Stomach (tissue), 9 donors: ENCODE results near the gene CGB1. TPM values are rescaled to one million over a fixed set of nuclear protein-coding genes. Genes with fewer than 3 reads are reported as not detected.

Experiments
- DNase-seq, 2 donors: peaks; one replicate each; pipeline versions ENCODE4 v3.0.0 to v3.0.0-alpha.2; 2013 to 2019
- H3K27ac ChIP-seq, 5 donors: fragments of 200-600 bp in 4 of 5; sonication (generic) in 4 of 5; one replicate each; pipeline ENCODE4 v1.5.1; 2013 to 2019; ENCODE audit warnings: mild to moderate bottlenecking in 1 of 5, moderate library complexity in 1 of 5
- H3K27me3 ChIP-seq, 3 donors: fragments of 200-600 bp; sonication (generic); one replicate each; pipeline ENCODE4 v1.5.1; 2017 to 2019; ENCODE audit warnings: mixed run types in 1 of 3
- H3K36me3 ChIP-seq, 4 donors: fragments of 200-600 bp; sonication (generic); 1 replicate in 3 of 4; 2 replicates in 1 of 4; pipeline ENCODE4 v1.5.1; 2016 to 2019
- H3K4me1 ChIP-seq, 4 donors: fragments of 200-600 bp; sonication (generic); one replicate each; pipeline ENCODE4 v1.5.1; 2016 to 2019
- H3K4me3 ChIP-seq, 4 donors: fragments of 200-600 bp; sonication (generic) in 3 of 4; one replicate each; pipeline ENCODE4 v1.5.1; 2016 to 2019; ENCODE audit warnings: mild to moderate bottlenecking in 1 of 4
- H3K9me3 ChIP-seq, 4 donors: fragments of 200-600 bp; sonication (generic); one replicate each; pipeline ENCODE4 v1.5.1; 2016 to 2019
- EP300 ChIP-seq: sonication (generic); formaldehyde crosslinking; IDR thresholded peaks from one replicate; pipeline ENCODE4 v1.6.1; 2017; ENCODE audit warnings: antibody characterized with exemption
- POLR2A ChIP-seq, 4 donors: fragments of 450-650 bp; IDR thresholded peaks; one replicate each; pipeline ENCODE4 v1.6.1; 2016; ENCODE audit warnings: antibody characterized with exemption in 4 of 4, control low read depth in 2 of 4, mild to moderate bottlenecking in 1 of 4, moderate library complexity in 1 of 4
- POLR2AphosphoS5 ChIP-seq, 3 donors: sonication (generic); formaldehyde crosslinking; IDR thresholded peaks; one replicate each; pipeline ENCODE4 v1.6.1; 2016; ENCODE audit warnings: antibody characterized with exemption in 3 of 3
- WGBS, 5 donors: extraction: QIAGEN DNeasy Blood & Tissue Kit in 3 of 5; methylation state at CpG; one replicate each; pipeline versions ENCODE4 v1.1.5 to v1.1.7; 2013 to 2018; 5-methylcytosine and 5-hydroxymethylcytosine counted together
- intact Hi-C: fragments of 100-400 bp; cut with DNase I; formaldehyde crosslinking; loops from one replicate; pipeline ENCODE4 v1.15.1; 2023; ENCODE audit warnings: low total_unique reads
- polyA plus RNA-seq, 3 donors: library from polyadenylated mRNA; stranded (reverse); fragments of 200-250 nt; gene quantifications; one replicate each; pipeline ENCODE4 v1.2.3, GENCODE V29; 2013
- total RNA-seq, 5 donors: library from RNA; depleted of rRNA; stranded (reverse); fragments of >200 nt; gene quantifications; one replicate each; pipeline versions ENCODE4 v1.1.0 to v1.2.3, GENCODE V29; 2014 to 2016
- TF ChIP-seq, protein P1 (sequence below), 7 experiments: fragments of 450-650 bp in 4 of 7; fragments of 200-600 bp in 3 of 7; sonication (generic) in 3 of 7; IDR thresholded peaks; one replicate each; pipeline ENCODE4 v1.5.1; 2016 to 2019; ENCODE audit warnings: antibody characterized with exemption in 7 of 7, control low read depth in 2 of 7, mild to moderate bottlenecking in 1 of 7
- donor health status: healthy with polysubstance abuse.
- donor health status: Bipolar disorder and iron deficiency.
- donor health status: healthy.

Gene CGB1
- total and polyA plus RNA-seq, 8 donors, result not detected

- H3K9me3 ChIP-seq, result no peaks in the 10 kb centered on the region
- H3K4me3 ChIP-seq, result no peak overlapping the region
- no peak overlapping the region for H3K27ac ChIP-seq
- H3K27me3 ChIP-seq, result no peaks in the 10 kb centered on the region
- H3K36me3 ChIP-seq, result peaks cover 53 to 98% (median 97%) of the 10 kb centered on the region in 4 donors
- no peak for DNase-seq
- 92 to 97% (median 96%) methylated on average over 11 to 22 of the region's 22 CpGs for WGBS, 5 donors
- no peak for TF ChIP-seq POLR2AphosphoS5 (IDR thresholded peaks at IDR 0.05)
- no peaks in the 10 kb centered on the region for H3K4me1 ChIP-seq
- intact Hi-C loops, result no loop called here
Observed at GRCh38 chr19:49006905-49007304, 29.8 kb downstream of the CGB1 start.

DNA sequence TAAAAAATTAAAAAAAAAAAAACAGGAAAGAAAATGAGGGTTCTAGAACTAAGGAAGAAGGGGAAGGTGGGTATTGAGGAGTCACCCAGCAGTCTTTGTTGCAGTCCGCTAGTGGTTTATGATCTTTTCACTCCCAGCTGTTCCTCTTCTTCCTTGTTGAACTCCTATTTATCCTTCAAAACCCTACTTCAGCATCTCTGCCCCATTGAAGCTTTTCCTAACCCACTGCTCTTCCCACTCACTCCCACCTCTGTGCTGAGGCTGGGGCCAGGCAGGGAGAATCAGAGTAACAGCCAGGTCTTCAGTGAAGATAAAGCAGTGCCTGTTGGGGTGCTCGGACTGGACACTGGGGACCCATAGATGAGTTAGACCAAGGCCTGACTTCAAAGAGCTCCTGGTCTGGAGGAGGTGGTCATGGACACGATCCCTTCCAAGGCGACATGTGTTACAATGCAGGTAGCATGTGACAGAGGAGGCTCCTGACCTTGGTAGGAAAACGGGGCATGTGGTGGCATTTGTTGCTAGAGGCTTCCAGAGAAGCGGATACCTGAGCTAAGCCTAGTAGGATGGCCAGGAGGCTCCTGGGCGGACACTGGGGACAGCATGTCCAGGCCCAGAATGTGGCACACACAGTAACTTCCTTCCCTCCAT lies 31.6 kb downstream of the CGB1 start:
- H3K4me1 ChIP-seq, result no peaks in the 10 kb centered on the region
- no peak overlapping the region for H3K27ac ChIP-seq
- whole genome bisulfite sequencing, 5 donors, result 91 to 97% (median 95%) methylated on average over 7 of the region's 7 CpGs
- no peak for TF ChIP-seq POLR2AphosphoS5 (IDR thresholded peaks at IDR 0.05)
- no peak for TF ChIP-seq EP300
- TF ChIP-seq, protein P1, sequence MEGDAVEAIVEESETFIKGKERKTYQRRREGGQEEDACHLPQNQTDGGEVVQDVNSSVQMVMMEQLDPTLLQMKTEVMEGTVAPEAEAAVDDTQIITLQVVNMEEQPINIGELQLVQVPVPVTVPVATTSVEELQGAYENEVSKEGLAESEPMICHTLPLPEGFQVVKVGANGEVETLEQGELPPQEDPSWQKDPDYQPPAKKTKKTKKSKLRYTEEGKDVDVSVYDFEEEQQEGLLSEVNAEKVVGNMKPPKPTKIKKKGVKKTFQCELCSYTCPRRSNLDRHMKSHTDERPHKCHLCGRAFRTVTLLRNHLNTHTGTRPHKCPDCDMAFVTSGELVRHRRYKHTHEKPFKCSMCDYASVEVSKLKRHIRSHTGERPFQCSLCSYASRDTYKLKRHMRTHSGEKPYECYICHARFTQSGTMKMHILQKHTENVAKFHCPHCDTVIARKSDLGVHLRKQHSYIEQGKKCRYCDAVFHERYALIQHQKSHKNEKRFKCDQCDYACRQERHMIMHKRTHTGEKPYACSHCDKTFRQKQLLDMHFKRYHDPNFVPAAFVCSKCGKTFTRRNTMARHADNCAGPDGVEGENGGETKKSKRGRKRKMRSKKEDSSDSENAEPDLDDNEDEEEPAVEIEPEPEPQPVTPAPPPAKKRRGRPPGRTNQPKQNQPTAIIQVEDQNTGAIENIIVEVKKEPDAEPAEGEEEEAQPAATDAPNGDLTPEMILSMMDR (IDR thresholded peaks at IDR 0.05), result no peak
- TF ChIP-seq POLR2A (IDR thresholded peaks at IDR 0.05), result no peak
- H3K27me3 ChIP-seq, result no peaks in the 10 kb centered on the region
- H3K9me3 ChIP-seq, result no peaks in the 10 kb centered on the region
- no peak for DNase-seq
- peaks cover 43 to 87% (median 85%) of the 10 kb centered on the region in 4 donors for H3K36me3 ChIP-seq
- intact Hi-C loops, result no loop called here
- no peak overlapping the region for H3K4me3 ChIP-seq

- TF ChIP-seq POLR2A (IDR thresholded peaks at IDR 0.05), result no peak
- no peak for TF ChIP-seq POLR2AphosphoS5 (IDR thresholded peaks at IDR 0.05)
- TF ChIP-seq, protein P1 (IDR thresholded peaks at IDR 0.05), result no peak
- no peak for TF ChIP-seq EP300
- Histone ChIP-seq H3K4me3 (no peak overlapping the region), H3K4me1 (no peaks in the 10 kb centered on the region), H3K36me3 (peaks cover 35 to 87% (median 79%) of the 10 kb centered on the region in 4 donors), H3K27ac (no peak overlapping the region), H3K27me3 (no peaks in the 10 kb centered on the region), H3K9me3 (no peaks in the 10 kb centered on the region)
- WGBS, 5 donors, result 93 to 98% (median 98%) methylated on average over 15 of the region's 15 CpGs
- intact Hi-C loops, result no loop called here
- DNase-seq, result no peak
Observed at GRCh38 chr19:49004133-49004532, 32.6 kb downstream of the CGB1 start.

- TF ChIP-seq EP300, result no peak
- TF ChIP-seq, protein P1 (IDR thresholded peaks at IDR 0.05), result peak in 5 of 7 experiments; percentile 30 to 55 (median 51)
Observed at GRCh38 chr19:48999481-49000325, 37.0 kb downstream of the CGB1 start.

More at GRCh38 chr19:48999481-49000325, 37.0 kb downstream of the CGB1 start:
- Histone ChIP-seq H3K4me1 (peaks cover 3 to 10% (median 7%) of the 10 kb centered on the region in 4 donors), H3K36me3 (peaks cover 7 to 45% (median 37%) of the 10 kb centered on the region in 4 donors), H3K27me3 (no peaks in the 10 kb centered on the region), H3K27ac (no peak overlapping the region), H3K9me3 (no peaks in the 10 kb centered on the region), H3K4me3 (no peak overlapping the region)
- intact Hi-C loops, result no loop called here
- 55 to 66% (median 59%) methylated on average over 11 to 16 of the region's 16 CpGs for WGBS, 5 donors
- peak; percentile 65 to 81 for DNase-seq
